K562 (cell line): Measurements from ENCODE around the gene RAB41. TPM values are rescaled to one million over a fixed set of nuclear protein-coding genes. Genes with fewer than 3 reads are reported as not detected.

ENCODE experiments used
- ATAC-seq: fragments of 200-7000 bp; cut with Tn5 transposase; 3 replicates; pipeline ENCODE4 v1.9.1; 2020; ENCODE audit warnings: moderate library complexity
- BruUV-seq: library from RNA; stranded (reverse); fragments of 400-500 nt; replicated peaks from 2 replicates; lab custom pipeline; 2021; lab: Mats Ljungman, UMichigan
- CTCF ChIA-PET: fragments of 300-600 bp; formaldehyde crosslinking; extraction: SDS; loops from one replicate; lab custom pipeline; 2021; ENCODE audit warnings: low intra/inter-chr PET ratio; lab: Yijun Ruan, JAX
- POLR2A ChIA-PET: fragments of 300-600, 350-650 bp; sonication (Branson Sonifier 250); formaldehyde crosslinking; extraction: SDS; loops from one replicate; lab custom pipeline; 2021; ENCODE audit warnings: antibody characterized with exemption, inconsistent platforms; lab: Yijun Ruan, JAX
- DNase-seq, 4 experiments: peaks; one replicate each; pipeline versions ENCODE4 v3.0.0 to v3.0.0-alpha.2; 2011 to 2018; ENCODE audit warnings: low spot score in 3 of 4, mixed read lengths in 3 of 4; ENCODE audit errors: extremely low read depth in 1 of 4
- FAIRE-seq: peaks from 2 replicates; lab custom pipeline; 2011; peaks lifted over from hg19 to GRCh38; lab: Jason Lieb, UNC
- H2AFZ ChIP-seq: 2 replicates; pipeline ENCODE4 v1.6.0; 2011; ENCODE audit warnings: low read depth, low read length, control low read depth, inconsistent platforms
- H3K27ac ChIP-seq: fragments of 200-600 bp; 3 replicates; pipeline ENCODE4 v1.8.0; 2011; ENCODE audit warnings: low read depth, mild to moderate bottlenecking, control low read depth, inconsistent platforms, low read length, moderate library complexity, mixed read lengths; ENCODE audit errors: extremely low read depth
- H3K27me3 ChIP-seq, 2 experiments: fragments of 300-600 bp in 1 of 2; 2 replicates in 1 of 2; 3 replicates in 1 of 2; pipeline versions ENCODE4 v1.6.0 to v1.8.0; 2011; ENCODE audit warnings: inconsistent platforms in 2 of 2, low read length in 2 of 2, mild to moderate bottlenecking in 1 of 2, mixed read lengths in 1 of 2, moderate library complexity in 1 of 2; ENCODE audit not compliant: control insufficient read depth in 2 of 2, insufficient read depth in 2 of 2
- H3K36me3 ChIP-seq: fragments of 300-600 bp; 3 replicates; pipeline ENCODE4 v1.8.0; 2011; ENCODE audit warnings: mild to moderate bottlenecking, low read length, inconsistent platforms; ENCODE audit not compliant: control insufficient read depth, insufficient read depth
- H3K4me1 ChIP-seq, 2 experiments: fragments of 200-600 bp in 1 of 2; replicated peaks in 1 of 2; 2 replicates in 1 of 2; 3 replicates in 1 of 2; pipeline versions ENCODE4 v1.5.1 to v1.8.0; 2011; ENCODE audit warnings: inconsistent platforms in 2 of 2, low read length in 2 of 2, mild to moderate bottlenecking in 1 of 2, mixed read lengths in 1 of 2, moderate library complexity in 1 of 2; ENCODE audit not compliant: control insufficient read depth in 2 of 2, insufficient read depth in 2 of 2
- H3K4me2 ChIP-seq: 2 replicates; pipeline ENCODE4 v1.6.1; 2011; ENCODE audit warnings: low read length, control low read depth, inconsistent platforms, mixed read lengths; ENCODE audit not compliant: insufficient read depth
- H3K4me3 ChIP-seq: fragments of 200-600 bp; sonication (generic), shearing (Covaris generic); 2 replicates; pipeline ENCODE4 v1.5.1; 2016; ENCODE audit warnings: control low read depth, inconsistent platforms
- H3K79me2 ChIP-seq: fragments of 200-600 bp; 3 replicates; pipeline ENCODE4 v1.8.0; 2011; ENCODE audit warnings: low read length, inconsistent platforms; ENCODE audit not compliant: control insufficient read depth, insufficient read depth
- H3K9ac ChIP-seq, 2 experiments: 2 replicates each; pipeline versions ENCODE4 v1.6.0 to v1.6.1; 2011; ENCODE audit warnings: low read depth in 2 of 2, low read length in 2 of 2, control low read depth in 1 of 2, inconsistent platforms in 1 of 2, mild to moderate bottlenecking in 1 of 2, mixed read lengths in 1 of 2; ENCODE audit not compliant: insufficient read depth in 1 of 2
- H3K9me1 ChIP-seq: one replicate; pipeline ENCODE4 v1.6.0; 2011; ENCODE audit warnings: inconsistent platforms, mild to moderate bottlenecking, low read length, moderate library complexity; ENCODE audit not compliant: control insufficient read depth, insufficient read depth
- H3K9me3 ChIP-seq: replicated peaks from 2 replicates; pipeline ENCODE4 v1.5.1; 2011; ENCODE audit warnings: low read depth, low read length, inconsistent platforms; ENCODE audit not compliant: control insufficient read depth, insufficient read depth
- H4K20me1 ChIP-seq: replicated peaks from 2 replicates; pipeline ENCODE4 v1.6.1; 2011; ENCODE audit warnings: low read length, inconsistent platforms, mixed read lengths; ENCODE audit not compliant: control insufficient read depth, insufficient read depth
- CHD1 ChIP-seq: fragments of 200-600 bp; sonication (generic); IDR thresholded peaks from one replicate; pipeline ENCODE4 v1.6.1; 2012; ENCODE audit warnings: mild to moderate bottlenecking, moderate library complexity, low read length, inconsistent platforms
- JUN ChIP-seq, 2 experiments: sonication (generic) in 1 of 2; formaldehyde crosslinking in 1 of 2; IDR thresholded peaks; 2 replicates each; pipeline versions ENCODE4 v1.6.1 to v1.8.0; 2012 to 2022; ENCODE audit warnings: borderline replicate concordance in 2 of 2, mild to moderate bottlenecking in 2 of 2, improper control_type of control experiment in 1 of 2, low read depth in 1 of 2, low read length in 1 of 2, missing genetic modification reagents in 1 of 2
- MEIS2 ChIP-seq: fragments of 450-650 bp; IDR thresholded peaks from 2 replicates; pipeline ENCODE4 v1.6.1; 2014; ENCODE audit warnings: mild to moderate bottlenecking; ENCODE audit not compliant: partially characterized antibody
- NCOA1 ChIP-seq: fragments of 450-650 bp; IDR thresholded peaks from 2 replicates; pipeline ENCODE4 v1.6.1; 2016; ENCODE audit warnings: low read depth
- OTX1 ChIP-seq: fragments of 450-650 bp; formaldehyde crosslinking; IDR thresholded peaks from 2 replicates; pipeline ENCODE4 v1.4.0; 2022; ENCODE audit warnings: mild to moderate bottlenecking
- PBX2 ChIP-seq, 2 experiments: IDR thresholded peaks in 1 of 2; conservative IDR thresholded peaks in 1 of 2; 2 replicates each; pipeline ENCODE4 v1.6.1; 2016; ENCODE audit warnings: low read depth in 2 of 2, mild to moderate bottlenecking in 1 of 2, missing compliant biosample characterization in 1 of 2, missing genetic modification characterization in 1 of 2, moderate library complexity in 1 of 2
- ZNF24 ChIP-seq: fragments of 450-650 bp; IDR thresholded peaks from 2 replicates; pipeline ENCODE4 v1.6.1; 2016
- ZNF318 ChIP-seq, 2 experiments: fragments of 450-650 bp; IDR thresholded peaks; 2 replicates each; pipeline ENCODE4 v1.6.1; 2016; ENCODE audit warnings: mild to moderate bottlenecking in 2 of 2, borderline replicate concordance in 1 of 2, low read depth in 1 of 2, moderate library complexity in 1 of 2
- ZNF431 ChIP-seq: sonication (generic); formaldehyde crosslinking; IDR thresholded peaks from 2 replicates; pipeline ENCODE4 v1.8.0; 2022; ENCODE audit warnings: mild to moderate bottlenecking, missing genetic modification reagents
- WGBS: fragments of 100-300 bp; shearing (Covaris generic); methylation state at CpG from one replicate; pipeline ENCODE4 v1.1.6; 2016; ENCODE audit warnings: low coverage, mixed read lengths; ENCODE audit not compliant: insufficient coverage; ENCODE audit errors: missing lambda C conversion rate; 5-methylcytosine and 5-hydroxymethylcytosine counted together
- in situ Hi-C: fragments of 300-500 bp; cut with MboI; formaldehyde crosslinking; loops from 4 replicates; pipeline ENCODE4 v1.15.0; 2018; ENCODE audit warnings: inconsistent platforms, mixed read lengths
- intact Hi-C: fragments of 100-400 bp; cut with micrococcal nuclease; formaldehyde crosslinking; loops from 2 replicates; pipeline ENCODE4 v1.14.2; 2022
- polyA plus RNA-seq, 8 experiments: library from polyadenylated mRNA; depleted of rRNA in 4 of 8; stranded (reverse) in 5 of 8; unstranded in 3 of 8; fragments of >200 nt; fragmentation: Nextera tagmentation in 2 of 8; fragmentation: Illumina TruSeq in 1 of 8; extraction: Ambion mirVana in 2 of 8; extraction: Trizol in 1 of 8; gene quantifications; 2 replicates each; pipeline versions ENCODE4 v1.2.1 to v1.2.3, GENCODE V29; 2011 to 2014; ENCODE audit warnings: inconsistent platforms in 1 of 8, missing spikeins in 1 of 8
- total RNA-seq, 7 experiments: library from RNA; depleted of rRNA in 6 of 7; stranded (reverse); fragments of >200 nt in 6 of 7; fragmentation: Illumina TruSeq in 2 of 7; extraction: Trizol in 2 of 7; gene quantifications; 2 replicates each; pipeline versions ENCODE4 v1.2.1 to v1.2.3, GENCODE V29; 2011 to 2021; ENCODE audit warnings: low replicate concordance in 1 of 7

RAB41 gene
- total and polyA plus RNA-seq, 9 of the 15 experiments (the other 6 are each of a cell fraction or from before 2014, with no cell fraction given), result 0.08 TPM; not detected in 8

GRCh38 chrX:70257423-70258288 lies 24.3 kb upstream of the RAB41 start:
- peaks cover 4 to 31% of the 10 kb centered on the region in 2 experiments; a peak in 4 of 5 replicates for H3K27me3 ChIP-seq
- no peaks in the 10 kb centered on the region for H3K9me1 ChIP-seq
- no peaks in the 10 kb centered on the region for H3K79me2 ChIP-seq
- DNase-seq, result no peak
- no TSS peak for BruUV-seq
- no peak overlapping the region for H3K9ac ChIP-seq
- 8% methylated on average over 4 of the region's 5 CpGs for WGBS
- intact Hi-C loops (no loop called here), in situ Hi-C loops (no loop called here)
- H3K9me3 ChIP-seq, result no peaks in the 10 kb centered on the region
- H3K36me3 ChIP-seq, result no peaks in the 10 kb centered on the region
- H3K27ac ChIP-seq, result no peak overlapping the region
- FAIRE-seq, result no peak
- H2AFZ ChIP-seq, result no peak overlapping the region
- H4K20me1 ChIP-seq, result no peaks in the 10 kb centered on the region; the same call in none of the 2 replicates
- ATAC-seq, result no peak; the same call in 2 of the 3 replicates
- no peak overlapping the region for H3K4me2 ChIP-seq
- H3K4me1 ChIP-seq, result no peaks in the 10 kb centered on the region; a peak in 1 of 5 replicates
- H3K4me3 ChIP-seq, result no peak overlapping the region
- POLR2A ChIA-PET, result interaction anchor here (0.6 kb wide), 2 partner anchors 18 to 60 kb away, joined by 3 read pairs; no protein-coding TSS in a partner anchor
- CTCF ChIA-PET, result no interaction called here
- TF ChIP-seq JUN (IDR thresholded peaks at IDR 0.05; ENCODE audit: borderline replicate concordance, low read depth, low read length), result no peak
- no peak for TF ChIP-seq JUN (CRISPR knock-in tag; IDR thresholded peaks at IDR 0.05; ENCODE audit: borderline replicate concordance)
- TF ChIP-seq ZNF24, result no peak
- TF ChIP-seq NCOA1, result no peak
- no peak for TF ChIP-seq CHD1
- TF ChIP-seq PBX2 (CRISPR knock-in tag; IDR thresholded peaks at IDR 0.05; ENCODE audit: low read depth), result no peak
- peak; percentile 23; the same call in 1 of the 2 replicates for TF ChIP-seq PBX2 (tag; conservative IDR thresholded peaks at IDR 0.05; ENCODE audit: low read depth)
- peak; percentile 29 for TF ChIP-seq MEIS2
- no peak for TF ChIP-seq ZNF318 (IDR thresholded peaks at IDR 0.05; ENCODE audit: borderline replicate concordance in 1 of 2, low read depth in 1 of 2)
- TF ChIP-seq ZNF431, result no peak
- TF ChIP-seq OTX1, result no peak
